Measurements from ENCODE around the gene MESD.
"Not testable (repeated sequence)": the region's sequence is repeated elsewhere in the genome, so short reads cannot be mapped to it uniquely, and the experiment has no call there.

The MESD gene

DNA sequence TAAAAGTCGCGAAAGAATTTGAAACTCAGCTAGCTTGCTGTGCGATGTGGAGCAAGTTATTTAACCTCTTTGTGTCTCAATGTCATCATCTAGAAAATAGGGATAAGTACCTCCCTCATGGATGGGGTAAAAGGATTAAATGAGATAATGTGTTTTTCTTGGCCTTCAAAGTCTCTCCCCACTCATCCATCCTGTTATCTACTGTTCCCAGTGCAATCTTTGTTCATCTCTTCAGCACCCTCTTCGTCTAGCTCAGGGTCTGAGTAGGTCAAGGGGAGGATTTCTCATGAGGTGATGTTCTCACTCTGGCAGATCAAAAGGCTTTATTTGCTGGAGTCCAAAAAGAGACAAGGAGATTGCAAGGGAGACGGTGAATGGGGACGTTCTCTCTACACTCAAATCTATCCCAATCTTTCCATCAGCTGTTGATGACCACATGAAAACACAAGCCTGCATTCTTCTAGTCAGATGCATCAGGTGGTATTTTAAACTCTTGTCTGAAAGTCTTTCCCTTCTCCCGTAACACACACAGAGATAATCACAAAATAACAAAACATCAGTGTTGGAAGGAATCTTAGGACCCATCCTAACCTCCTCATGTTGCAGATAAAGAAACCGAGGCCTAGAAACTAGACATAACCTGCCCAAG is 1.3 kb downstream of the MESD start:
- DNase-seq = no peak

DNA sequence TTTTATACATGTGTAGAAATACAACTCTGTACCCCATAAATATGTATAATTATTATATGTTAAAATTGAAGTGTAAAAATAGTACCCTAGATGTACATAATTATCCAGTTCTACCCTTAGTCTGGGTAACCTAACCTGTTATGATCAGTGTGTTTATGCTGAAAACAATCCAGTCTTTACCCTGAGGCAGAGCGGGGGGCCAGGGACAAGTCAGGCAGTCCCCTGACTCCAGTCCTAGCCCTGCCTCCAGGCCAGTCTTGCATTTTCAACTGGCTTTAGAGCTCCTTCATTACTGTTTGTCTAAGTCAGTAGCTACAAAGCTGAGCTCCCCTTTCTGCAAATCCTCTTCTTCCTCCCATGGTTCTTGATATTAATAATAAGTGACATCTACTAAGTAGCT is 3.1 kb downstream of the MESD start:
- no peak for DNase-seq

DNA sequence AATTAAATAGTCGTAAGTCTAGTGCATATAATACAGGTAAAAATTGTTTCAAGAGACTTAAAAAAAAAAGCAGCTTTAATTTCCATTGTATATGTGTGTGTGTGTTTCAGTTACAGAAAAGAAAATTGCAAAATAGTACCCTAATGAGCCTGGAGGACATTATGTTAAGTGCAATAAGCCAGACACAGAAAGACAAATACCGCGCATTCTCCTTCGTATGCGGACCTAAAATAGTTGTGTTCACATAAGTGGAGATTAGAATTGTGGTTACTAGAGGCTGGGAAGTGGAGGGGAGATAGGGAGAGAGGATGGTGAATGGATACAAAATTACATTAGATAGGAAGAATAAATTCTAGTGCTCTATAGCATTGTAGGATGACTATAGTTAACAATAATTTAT is 3.6 kb downstream of the MESD start:
- DNase-seq = no peak

DNA sequence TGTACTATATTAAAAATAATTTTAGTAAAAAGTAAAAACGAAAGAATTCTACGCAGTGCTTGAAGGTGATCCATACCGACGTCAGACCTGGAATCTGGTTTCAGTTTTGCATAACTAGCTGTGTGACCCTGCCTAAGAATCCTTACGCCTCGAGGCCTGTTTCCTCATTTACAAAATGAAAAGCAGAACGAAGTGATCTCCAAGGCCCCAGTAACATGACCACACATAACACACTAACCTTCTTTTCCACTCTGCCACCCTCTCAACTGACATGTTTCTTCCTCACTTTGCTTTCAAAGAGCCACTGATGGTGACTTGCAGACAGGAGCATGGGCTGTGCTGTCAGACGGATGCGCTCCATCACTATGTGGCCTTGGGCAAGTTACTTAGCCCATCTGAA is 4.8 kb downstream of the MESD start:
- no peak for DNase-seq

DNA sequence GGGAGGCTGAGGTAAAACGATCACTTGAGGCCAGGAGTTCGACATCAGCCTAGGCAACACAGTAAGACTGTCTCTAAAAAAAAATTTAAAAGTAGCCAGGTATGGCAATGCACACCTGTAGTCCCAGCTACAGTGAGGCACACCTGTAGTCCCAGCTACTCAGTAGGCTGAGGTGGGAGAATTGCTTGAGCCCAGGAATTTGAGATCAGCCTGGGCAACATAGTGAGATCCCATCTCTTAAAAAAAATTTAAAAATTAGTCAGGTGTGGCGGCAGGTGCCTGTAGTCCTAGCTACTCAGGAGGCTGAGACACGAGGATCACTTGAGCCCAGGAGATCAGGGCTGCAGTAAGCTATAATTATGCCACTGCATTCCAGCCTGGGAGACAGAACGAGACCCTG is 6.8 kb downstream of the MESD start:
- DNase-seq = no peak

DNA sequence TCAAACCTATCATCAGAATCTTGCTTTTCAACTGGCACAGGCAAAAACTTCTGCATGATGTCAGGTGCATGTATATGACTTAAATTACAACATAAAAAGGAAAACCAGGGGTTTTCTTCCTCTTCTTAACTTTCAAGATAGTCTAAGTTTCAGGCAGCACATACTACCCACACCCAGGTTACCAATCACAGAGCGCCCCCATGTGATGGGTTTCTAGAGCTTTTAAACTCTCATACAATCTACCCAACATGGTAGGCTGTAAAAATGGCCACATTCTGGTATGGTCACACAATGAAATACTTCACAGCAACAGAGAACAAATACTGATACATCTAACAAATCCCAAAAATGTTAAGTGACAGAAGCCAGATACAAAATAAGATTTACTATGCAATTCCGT is 7.4 kb downstream of the MESD start:
- no peak for DNase-seq

DNA sequence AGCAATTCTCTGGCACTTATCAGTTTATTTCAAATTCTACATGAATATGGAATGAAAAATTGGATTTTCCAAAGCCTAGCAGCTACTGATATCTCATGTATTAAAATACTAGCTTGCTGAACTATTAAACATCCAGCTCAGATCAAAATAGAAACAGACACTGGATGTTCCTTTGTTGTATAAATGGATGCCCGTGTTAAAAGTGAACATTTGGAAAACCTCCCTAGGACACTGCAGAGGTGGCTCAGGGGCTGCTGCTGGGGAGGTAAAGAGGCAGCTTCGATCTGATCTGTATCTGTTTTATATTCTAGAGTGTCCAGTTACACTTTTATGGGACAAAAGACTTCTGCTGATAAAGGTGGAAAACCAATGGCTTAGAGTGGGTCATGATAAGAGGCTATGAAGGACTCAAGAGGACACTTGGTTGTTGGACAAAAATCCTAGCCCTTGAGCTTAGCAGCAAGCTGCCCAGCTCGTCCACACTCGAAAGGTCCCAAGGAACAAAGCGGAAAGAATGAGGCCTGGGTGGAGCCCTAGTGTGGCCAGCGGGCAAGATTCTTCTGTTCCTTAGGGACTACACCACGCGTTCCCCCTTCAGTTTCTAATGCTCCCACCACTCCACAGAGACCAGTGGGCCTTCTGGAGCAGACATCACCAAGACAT is 9.9 kb downstream of the MESD start:
- DNase-seq = no peak

DNA sequence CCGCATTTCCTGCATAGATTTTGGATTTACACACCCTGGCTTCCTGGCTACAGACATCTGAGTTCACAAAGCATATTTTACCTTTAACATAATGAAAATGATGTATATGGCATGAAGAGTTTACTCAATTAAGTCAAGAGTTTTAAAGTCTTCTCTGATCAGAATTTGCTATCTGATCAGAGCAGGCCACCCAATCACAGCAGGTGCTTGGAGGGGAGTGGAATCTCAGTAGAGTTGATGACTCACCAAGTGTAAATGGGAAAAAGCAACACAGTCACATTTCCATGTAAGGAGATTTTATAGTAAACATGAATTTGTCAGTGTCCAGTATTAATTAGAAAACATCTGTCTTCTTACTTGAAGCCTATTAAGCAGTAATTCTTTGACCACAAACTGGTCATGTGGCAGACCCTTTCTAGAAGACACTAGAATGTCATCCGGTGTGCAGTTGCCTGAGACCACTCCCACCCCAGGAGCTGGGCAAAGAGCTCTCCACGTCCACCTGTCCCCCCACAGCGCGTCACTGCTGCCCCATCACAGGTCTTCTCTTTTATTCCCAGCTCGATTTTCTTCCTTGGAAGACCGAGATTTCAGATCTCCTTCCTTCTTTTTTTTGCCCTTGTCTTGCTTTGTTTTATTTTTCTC is 10.8 kb downstream of the MESD start:
- no peak for DNase-seq

DNA sequence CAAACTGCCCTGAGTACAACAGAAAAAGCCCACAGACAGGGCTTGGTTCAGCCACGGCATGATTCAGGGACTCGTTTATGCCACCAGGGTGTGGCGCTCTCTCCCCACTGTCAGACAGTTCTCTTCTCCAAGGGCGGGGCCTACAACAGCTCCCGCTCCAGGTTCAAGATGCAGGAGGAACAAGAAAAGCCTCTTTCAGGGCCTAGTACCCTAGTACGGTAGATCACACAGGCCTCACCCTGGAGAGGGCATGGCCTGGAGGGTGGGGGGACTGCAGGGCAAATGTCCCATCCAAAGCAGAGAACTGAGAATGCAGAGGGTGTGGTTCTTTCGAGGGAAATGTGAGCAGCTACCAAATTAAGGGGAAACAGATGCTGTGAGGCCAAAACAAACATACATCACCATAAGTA is 12.0 kb downstream of the MESD start:
- DNase-seq = peak; percentile 75

DNA sequence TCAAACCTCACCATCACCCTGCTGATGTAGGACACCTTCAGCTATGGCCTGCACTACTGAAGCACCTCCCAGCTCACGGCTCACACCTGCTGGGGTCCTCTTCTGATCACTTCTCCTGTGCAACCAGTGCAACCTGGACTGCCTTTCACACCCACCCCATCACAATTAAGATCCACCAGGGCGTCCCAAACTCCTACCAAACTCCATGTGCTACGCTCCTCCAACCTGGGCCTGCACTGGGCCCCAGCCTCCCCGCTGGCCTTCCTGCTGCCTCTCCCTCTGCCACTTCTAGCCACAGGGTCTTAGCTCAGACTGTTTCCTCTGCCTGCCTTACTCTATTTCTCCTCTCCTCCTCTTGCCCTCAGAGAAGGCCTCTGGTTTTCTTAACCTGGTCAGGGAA is 12.8 kb downstream of the MESD start:
- DNase-seq = no peak

DNA sequence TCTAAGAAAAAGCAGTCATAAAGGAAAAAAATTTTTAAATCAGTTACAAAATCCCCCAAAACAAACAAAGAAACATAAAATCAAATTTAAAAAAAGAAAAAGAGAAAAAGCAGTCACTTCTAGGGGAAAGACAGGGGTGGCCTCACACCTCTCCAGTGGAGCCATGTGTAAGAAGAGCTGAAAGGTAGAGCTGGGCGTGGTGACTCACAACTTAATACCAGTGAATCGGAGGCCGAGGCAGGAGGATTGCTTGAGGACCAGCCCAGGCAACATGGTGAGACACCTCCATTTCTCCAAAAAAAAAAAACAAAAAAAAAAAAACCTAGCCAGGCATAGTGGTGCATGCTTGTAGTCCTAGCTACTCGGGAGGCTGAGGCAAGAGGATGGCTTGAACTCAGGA is 14.7 kb downstream of the MESD start:
- no peak for DNase-seq

DNA sequence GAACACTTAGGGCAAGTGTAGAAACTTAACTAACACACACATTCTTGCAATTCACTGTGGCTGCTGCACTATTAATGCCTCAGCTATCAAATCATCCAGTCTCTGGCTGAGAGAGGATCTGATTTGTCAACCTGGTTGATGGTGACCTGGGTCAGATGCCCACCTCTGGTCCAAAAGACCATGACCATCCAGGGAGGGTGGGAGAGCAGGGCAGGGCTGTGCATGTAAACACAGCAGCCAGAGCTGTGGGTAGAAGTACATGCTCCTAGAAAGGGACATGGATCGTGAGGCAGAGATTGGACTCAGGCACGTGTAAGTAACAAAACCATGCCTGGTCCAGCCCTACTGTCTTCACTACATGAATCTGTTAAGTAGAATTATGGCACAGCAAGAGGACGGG is 17.3 kb downstream of the MESD start:
- no peak for DNase-seq

DNA sequence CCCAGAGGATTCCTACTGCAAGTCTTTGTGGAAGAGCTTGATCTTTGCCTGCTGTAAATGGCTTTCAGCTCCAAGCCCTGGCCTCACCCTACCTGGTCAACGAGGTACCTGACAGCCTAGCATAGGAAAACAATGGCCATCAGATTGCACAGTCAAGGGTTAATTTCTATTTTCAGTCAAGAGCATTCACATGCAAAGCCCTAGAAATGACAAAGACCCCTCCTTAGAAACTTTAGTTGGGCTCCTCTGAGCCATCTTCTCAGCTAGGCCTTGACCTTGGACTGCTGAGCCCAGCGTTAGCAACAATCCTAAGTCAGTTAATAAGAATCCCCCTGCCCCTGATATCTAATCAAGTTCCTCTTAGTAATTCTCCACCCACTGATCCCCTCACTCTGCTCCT is 18.5 kb downstream of the MESD start:
- DNase-seq = no peak

DNA sequence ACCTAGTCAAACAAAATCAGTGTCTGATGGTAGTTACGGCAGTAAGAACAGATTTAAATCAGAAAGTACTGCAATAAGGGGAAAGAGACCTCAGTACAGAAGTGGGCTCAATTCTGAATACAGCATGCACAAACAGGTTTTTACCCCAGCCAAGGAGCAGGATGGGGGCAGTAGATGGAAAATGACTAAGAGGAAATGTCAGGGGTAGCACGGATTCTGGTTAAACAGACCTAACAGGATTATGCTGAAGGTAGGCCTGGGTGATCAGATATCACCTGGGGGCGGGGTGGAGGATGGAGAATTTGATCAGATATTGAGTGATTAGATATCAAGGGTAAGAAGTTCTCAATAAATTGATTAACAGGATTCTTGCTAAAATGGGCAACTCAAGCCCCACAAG is 19.0 kb downstream of the MESD start:
- no peak for DNase-seq

DNA sequence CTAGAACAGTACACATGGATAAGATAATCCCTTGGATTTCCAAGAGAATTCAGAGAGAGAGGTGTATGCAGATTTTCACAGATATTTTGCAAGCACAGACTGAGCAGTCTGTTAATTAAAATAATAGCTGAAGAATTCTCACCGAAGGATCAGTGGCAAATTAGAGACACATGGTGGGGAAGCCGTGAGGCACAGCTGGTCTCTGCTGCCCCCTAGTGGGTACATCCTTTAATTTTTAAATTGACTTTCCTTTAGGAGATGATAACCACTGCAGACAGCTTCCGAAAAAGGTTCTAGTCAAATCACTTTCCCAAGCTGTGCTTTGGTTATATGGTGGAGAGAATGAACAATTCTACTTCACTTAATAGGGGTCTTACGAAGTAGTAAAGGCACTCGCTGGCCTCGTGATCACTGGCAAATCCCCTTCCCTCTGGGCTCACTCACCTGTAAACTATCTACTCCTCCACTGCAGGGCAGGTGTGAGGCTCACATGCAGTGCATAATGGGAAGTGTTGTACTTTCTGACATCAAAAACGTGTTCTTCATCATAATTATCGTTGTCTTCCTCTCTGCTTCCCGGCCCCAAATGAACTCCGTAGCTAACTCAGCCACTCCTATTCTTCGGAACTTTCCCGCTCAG is 19.5 kb downstream of the MESD start:
- peak; percentile 93 for DNase-seq

DNA sequence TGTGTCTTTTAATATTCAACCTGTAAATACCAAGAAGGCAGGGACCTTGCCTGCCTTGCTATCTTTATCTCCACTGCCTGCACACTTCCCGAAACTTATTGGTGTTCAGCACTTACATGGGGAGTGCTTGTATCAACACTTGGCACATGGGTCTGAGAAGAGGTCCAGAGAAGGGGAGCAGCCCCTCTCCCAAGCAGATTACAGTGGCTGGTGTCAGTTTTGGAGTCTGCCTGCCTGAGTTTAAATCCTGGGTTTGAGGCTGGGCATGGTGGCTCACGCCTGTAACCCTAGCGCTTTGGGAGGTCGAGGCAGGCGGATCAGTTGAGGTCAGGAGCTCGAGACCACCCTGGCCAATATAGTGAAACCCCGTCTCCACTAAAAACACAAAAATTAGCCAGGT is 20.3 kb downstream of the MESD start:
- DNase-seq = no peak

DNA sequence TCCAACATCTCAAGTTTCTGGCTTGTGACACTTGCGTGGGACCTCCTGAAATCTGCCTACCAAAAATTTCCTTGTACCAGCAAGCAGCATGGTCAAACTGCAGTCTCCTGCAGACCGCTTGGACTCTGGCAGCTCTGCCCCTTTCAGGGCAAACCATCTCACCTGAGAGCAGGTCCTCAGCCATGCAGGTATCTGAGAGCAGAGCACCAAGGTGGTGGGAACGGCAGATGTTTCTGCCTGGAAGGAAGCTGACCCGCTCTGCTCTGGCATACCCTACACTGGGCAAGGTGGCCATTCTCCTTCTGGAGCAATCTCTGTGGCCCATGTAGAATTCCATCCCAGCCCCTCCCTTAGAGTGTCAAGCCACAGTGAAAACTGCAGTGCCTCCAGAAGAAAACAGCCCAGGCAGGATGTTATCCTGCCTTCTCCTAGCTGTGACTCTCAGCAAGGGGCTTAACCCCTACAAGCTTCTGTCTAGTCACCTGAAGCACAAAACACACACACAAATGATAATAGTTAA is 21.6 kb downstream of the MESD start:
- no peak for DNase-seq

DNA sequence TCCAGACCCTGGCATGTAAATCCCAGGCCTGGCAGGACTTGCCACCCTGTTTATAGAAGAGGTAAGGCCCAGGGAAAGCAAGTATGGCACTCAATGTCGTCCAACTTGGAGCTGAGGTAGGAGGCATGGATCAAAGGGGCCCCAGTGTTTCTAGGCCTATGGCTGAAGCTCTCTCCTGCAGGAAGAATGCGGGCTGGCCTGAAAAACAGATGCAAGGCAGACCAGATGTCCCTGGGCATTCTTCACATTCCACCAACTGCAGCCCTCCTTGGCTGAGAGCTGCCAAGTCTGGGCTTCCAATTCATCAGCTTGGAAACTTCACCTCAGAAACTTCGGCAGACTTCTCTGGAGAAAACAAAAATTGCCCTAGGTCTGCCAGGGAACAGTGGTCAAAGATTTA is 22.2 kb downstream of the MESD start:
- peak; percentile 52 for DNase-seq

DNA sequence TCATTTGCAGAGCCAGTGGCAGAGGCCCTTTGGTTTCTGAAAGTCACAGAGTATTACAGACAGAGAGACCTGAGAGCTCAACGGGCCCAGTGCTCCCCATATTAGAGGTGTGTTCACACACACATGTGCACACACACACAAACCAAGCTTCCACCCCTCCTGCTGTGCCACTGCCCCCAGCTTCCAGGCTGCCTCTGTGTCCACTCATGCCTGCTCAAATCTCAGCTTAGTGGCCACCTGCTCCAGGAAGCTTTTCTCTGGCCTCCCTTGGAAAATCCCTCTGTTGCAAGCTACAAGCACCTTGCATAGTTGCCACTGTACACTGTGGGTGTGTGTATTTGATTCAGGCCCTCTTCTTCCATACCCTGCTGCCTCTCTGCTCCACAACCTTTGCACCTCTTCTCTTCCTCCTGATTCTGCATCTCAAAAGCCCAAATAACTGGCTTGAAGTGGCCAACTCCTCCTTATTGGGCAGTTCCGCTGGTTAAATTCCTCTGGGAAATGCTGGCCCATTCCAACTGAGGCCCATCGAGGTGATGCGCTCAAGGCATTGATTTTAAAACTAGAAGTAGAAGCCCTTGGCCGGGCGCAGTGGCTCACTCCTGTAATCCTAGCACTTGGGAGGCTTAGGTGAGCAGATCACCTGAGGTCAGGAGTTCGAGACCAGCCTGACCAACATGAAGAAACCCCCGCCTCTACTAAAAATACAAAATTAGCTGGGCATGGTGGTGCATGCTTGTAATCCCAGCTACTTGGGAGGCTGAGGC is 23.0 kb downstream of the MESD start:
- DNase-seq = peak; percentile 61

DNA sequence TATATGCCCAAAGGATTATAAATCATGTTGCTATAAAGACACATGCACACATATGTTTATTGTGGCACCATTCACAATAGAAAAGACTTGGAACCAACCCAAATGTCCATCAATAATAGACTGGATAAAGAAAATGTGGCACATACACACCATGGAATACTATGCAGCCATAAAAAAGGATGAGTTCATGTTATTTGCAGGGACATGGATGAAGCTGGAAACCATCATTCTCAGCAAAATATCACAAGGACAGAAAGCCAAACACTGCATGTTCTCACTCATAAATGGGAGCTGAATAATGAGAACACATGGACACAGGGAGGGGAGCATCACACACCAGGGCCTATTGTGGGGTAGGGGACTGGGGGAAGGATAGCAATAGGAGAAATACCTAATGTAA is 24.2 kb downstream of the MESD start:
- DNase-seq = not testable (repeated sequence)

DNA sequence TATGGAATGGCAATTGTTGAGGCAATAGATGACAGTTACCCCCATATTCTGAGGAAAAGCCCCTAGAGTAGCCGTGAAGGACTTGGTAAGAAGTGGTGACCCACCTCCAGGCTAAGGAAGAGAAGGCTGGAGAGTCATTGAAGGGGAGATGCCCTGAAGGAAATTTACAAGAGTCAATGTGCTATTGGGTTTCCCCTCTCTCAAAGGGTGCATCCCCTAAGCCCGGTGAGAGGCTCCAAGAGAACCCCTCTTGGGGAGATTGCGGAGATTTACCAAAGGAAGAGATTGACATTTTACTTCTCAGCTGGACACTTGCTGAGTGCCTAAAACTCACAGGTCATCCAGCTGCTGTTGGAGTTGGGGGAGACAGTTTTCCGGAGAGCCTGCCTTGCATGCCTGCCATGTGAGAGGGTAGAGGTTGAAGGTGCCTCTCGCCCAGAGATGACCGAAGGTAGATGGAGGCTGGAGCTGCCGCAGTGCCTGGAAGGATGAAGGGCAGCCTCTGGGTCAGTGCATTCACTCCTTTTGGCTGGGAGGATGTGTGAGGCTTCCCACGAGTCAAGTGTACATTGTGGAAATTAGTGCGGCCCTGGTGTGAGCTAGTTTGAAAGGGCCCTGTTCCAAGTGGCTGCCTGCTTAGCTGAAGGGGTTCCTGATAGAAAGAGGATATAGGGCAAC is 30.7 kb downstream of the MESD start:
- no peak for DNase-seq

DNA sequence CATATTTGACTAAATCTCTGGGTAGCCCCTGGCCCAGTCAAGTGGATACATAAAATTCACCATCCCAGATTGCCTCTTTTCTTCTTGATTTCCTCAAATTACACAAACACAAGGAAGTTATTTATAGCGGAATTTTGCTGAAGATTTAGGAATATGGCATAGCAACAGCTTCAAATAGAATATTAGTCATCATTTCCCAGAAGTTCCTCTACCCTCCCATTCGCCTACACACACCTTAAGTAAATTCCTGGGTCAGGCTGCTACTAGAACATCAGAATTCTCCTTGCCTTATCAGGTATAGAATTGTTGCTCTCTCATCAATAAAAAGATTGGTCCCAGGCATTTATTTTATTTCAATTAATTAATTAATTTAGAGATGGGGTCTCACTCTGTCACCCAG is 31.6 kb downstream of the MESD start:
- DNase-seq = no peak

DNA sequence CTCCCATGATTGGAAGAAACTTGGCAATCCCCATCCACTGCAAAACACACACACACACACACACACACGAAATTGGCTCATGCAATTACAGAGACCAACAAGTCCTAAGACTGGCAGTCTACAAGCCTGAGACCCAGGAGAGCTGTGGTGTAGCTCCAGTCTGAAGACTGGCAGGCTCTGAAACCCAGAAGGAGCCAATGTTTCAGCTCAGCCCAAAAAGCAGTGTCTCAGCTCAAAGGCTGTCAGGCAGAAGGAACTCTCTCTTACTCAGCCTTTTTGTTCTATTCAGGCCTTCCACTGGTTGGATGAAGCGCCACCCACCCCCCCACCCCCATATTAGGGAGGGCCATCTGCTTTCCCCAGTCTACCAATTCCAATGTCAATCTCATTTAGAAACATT is 32.1 kb downstream of the MESD start:
- no peak for DNase-seq

Data from eye (tissue), 1 donor.